Colon (tissue), 2 donors: ENCODE measurements around the gene SMYD3.
"Not testable (repeated sequence)": the region's sequence is repeated elsewhere in the genome, so short reads cannot be mapped to it uniquely, and the experiment has no call there.

Source experiments
- FAIRE-seq: peaks from 2 replicates; lab custom pipeline; 2012; peaks lifted over from hg19 to GRCh38; lab: Jason Lieb, UNC
- donor health status: control.
- donor health status: control.

Gene SMYD3

GRCh38 chr1:245797592-245798348 is 709.3 kb downstream of the SMYD3 start:
- no peak for FAIRE-seq

DNA sequence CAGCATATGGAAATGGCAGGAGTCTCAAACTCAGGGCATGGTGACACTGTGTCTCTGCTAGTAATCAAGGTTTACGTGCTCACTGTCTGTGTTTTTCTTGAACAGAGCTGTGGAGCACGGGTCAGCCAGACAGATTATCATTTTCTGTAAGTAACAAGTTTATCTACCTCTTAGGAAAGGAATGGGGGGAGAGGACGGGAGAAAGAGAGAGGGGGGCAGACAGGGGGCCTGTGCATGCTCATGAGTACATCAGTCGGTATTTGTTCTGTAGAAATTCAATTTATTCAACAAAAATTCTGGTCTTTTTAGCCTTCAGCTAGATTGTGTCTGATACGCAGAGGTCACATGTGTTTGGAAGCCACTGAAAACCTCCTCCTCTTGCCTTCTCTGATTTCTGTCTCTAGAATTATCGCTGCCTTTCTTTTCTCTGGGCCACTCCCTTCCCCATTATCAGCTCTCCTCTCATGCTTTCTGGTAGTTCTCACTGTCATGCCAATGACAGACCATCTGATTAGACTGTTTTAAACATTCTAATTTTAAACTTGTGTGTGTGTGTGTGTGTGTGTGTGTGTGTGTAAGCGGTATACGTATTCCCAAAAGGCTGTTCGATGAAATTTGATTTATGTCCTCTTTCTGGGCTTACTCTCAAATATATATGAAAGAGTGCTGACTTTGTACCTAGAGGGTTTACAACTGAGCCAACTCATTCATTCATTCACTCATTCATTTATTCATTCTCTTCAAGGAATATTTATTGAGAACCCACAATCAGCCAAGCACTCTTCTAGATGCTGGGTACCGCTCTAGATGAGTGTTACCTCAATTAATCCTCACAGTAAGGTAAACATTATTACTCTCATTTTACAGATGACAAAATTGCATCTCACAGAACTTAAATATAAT is 715.4 kb downstream of the SMYD3 start:
- no peak for FAIRE-seq

DNA sequence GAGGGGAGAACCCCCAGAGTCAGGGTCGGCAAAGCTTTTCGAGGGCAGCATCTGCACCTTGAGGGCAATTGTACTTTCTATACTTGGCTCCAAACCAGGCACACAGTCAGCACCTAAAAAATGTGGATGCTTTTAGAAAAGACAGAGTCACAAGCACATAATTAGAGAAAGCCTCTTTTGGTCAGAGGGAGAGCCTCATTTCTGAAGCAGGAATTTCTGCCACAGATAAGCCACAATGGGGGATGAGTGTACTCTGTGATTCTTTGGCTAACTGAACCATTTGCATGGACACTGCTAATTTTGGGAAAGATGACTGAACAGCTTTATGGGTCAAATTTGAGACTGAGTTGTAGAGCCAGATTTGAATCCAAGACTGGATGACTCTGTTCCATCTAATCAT is 716.6 kb downstream of the SMYD3 start:
- no peak for FAIRE-seq

DNA sequence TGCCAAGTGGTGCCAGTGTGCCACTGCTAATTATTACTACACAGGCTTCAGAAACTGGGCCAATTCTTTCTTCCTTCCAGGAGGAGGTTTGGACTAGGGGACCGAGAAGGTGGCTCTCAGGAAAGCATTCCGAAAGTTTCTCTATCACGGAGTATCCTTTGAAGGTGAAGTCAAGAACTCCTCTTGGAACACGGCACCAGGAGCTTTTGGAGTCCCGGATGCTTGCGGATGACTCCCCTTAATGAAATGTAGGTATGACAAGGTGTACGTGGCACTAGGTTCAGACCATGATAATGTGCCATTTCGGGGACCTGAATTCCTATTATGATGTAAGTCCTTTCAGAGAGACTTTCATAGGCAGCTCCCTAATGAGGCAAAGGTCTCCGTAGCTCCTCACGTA is 718.2 kb downstream of the SMYD3 start:
- no peak for FAIRE-seq

DNA sequence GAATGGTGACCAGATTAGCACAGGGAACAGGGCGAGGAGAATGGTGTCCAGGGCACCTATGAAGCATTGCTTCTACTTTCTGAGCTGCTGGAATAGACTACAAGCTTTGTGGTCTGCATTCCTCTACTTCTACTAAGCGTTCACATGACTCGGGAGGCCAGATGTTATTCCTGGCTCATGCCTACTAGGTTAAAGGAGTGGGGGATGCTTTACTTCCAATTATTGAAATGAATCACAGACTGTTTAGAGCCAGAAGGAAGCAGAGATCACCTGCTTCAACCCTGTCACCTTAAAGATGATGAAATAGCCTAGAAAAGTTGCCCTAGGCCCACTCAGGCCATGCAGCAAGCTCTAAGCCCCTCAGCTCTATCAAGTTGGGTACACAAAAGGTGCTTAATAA is 718.8 kb downstream of the SMYD3 start:
- no peak for FAIRE-seq

GRCh38 chr1:245786948-245787347 is 720.1 kb downstream of the SMYD3 start:
- no peak for FAIRE-seq

DNA sequence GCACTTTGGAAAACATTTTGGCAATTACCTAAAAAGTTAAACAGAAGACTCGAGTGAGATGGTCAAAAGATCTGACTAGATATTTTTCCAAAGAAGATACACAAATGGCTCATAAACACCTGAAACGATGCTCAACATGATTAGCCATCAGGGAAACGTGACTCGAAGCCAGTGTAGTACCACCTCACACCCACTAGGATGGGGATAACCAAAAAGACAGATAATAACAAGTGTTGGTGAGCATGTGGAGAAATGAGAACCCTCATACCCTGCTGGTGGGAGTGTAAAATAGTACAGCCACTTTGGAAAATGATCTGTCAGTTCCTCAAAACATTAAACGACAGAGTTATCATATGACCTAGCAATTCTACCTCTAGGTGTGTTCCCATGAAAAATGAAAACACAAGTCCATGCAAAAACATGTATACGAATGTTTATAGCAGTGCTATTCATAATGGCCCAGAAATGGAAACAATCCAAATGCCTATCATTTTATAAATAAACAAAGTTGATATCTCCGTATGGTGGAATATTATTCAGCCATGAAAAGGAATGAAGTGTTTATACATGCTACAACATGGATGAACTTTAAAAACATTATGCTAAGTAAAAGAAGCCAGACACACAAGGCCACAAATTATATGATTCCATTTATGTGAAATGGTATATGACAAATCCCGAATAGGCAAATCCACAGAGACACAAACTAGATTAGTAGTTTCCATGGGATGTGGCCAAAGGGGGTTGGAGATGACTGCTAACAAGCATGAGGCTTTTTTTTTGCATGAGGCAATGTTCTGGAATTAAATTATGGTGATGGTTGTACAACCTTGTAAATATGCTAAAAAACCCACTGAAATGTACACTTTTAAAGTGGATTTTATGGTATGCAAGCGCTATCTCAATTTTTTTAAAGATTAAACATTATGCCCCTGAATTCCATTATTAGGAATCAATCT is 727.0 kb downstream of the SMYD3 start:
- FAIRE-seq = no peak

GRCh38 chr1:245777752-245778151 is 729.3 kb downstream of the SMYD3 start:
- FAIRE-seq = no peak

- no peak for FAIRE-seq
These were observed 730.3 kb downstream of the SMYD3 start for GRCh38 chr1:245776694-245777332.

DNA sequence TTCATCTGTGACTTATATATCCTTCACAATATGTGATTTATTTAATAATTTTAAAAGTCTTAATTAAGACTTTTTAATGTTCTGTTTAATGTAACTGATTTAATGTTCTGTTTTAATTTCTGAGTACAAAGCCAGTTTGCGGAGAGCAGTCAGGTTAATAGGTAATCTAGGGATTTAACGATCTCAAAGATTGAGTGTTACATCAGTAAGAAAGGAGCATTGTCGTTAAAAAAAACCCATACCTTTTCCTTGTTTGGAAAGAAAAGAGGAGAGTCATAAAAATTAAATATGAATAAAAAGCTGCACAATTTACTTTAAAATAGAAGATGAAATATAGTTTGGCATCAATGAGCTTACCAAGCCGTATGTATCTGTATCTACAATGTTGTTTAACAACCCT is 730.9 kb downstream of the SMYD3 start:
- FAIRE-seq = no peak

DNA sequence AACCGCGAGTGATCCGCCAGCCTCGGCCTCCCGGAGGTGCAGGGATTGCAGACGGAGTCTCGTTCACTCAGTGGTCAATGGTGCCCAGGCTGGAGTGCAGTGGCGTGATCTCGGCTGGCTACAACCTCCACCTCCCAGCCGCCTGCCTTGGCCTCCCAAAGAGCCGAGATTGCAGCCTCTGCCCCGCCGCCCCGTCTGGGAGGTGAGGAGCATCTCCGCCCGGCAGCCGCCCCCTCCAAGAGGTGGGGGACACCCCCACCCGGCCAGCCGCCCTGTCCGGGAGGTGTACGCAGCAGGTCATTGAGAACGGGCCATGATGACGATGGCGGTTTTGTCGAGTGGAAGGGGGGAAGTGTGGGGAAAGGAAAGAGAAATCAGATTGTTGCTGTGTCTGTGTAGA is 732.1 kb downstream of the SMYD3 start:
- not testable (repeated sequence) for FAIRE-seq

- FAIRE-seq = no peak
These were observed 732.9 kb downstream of the SMYD3 start for GRCh38 chr1:245774196-245774595.

DNA sequence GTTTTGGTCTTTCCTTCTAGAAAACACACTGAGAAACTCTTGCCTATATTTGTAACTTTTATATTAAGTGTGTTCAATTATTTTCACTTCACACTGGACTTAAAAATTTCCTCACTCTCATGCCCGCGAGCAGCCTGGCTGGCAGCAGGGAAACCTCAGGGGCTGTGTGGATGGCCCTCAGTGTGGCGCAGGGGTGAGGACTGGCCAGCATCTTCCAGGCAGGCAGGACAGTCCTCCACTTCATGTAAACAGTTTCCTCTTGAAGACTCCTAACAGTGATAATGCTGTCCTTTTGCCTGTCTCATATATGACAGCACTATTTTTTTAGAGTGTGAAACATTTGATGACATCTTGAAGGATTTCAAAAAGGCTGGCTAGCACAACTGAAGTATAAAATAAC is 733.7 kb downstream of the SMYD3 start:
- FAIRE-seq = no peak

DNA sequence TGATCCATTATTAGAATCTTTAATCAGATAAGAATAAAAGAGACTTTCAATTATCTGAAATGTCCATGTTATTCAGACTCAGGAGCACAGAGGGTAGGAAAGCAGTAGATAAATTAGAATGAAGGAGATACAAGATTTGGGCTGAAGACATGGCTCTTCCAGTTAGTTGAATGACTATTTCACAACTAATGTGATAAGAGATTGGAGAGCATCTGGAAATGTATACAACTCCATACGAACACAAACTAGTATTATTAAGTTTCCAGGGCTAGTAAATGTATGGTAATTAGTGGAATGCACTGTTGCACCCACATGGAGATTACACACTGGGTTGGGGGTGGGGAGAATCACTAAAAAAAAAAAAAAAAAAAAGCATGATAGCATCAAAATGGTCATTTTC is 734.3 kb downstream of the SMYD3 start:
- no peak for FAIRE-seq

DNA sequence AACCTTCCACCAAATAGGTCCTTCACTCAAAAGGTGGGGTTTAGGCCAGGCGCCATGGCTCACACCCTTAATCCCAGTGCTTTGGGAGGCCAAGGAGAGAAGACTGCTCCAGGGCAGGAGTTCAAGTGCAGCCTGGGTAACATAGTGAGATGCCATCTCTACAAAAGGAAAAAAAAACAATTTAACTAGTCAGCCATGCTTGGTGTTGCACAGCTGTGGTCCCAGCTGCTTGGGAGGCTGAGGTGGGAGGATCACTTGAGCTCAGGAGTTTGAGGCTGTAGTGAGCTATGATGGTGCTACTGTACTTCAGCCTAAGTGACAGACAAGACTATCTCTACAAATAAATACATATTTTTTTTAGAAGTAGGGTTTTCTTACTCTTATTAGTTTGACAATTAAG is 734.8 kb downstream of the SMYD3 start:
- FAIRE-seq = no peak

DNA sequence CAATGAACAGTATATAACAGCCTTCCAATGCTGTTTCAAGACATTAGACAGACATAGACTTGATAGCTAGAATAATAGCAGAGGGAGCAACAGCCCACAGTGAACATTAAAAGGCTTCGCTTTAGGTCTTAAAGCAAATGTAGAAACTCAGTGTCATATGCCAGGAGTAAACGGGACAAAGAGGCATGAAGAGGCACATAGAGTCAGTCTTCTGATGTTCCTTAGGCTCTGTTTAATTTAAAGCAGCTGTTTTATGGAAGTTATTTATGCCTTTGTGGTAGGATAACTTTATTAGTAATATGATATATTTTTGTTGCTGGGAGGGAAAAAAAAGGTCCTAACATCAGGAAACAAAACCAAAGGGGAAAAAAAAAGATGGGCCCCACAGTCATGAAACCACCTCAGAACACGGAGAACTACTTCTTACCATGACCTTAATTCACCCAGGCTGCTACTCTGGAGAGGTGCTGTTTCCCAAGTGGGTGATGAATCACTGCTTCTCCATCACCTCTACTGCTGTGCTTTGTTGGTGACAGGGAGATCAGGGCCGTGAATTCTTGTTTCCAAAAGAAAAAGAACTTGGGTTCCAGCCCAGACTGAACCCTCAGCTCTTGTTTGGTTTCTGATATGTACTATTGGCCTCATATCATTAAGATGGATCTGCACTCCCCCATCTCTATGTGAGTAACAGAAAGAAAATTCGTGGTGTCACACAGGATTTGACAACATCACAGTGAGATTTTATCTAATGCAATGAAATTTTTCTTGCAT is 735.4 kb downstream of the SMYD3 start:
- FAIRE-seq = no peak

- FAIRE-seq = no peak
These were observed 736.9 kb downstream of the SMYD3 start for GRCh38 chr1:245770156-245770555.

- FAIRE-seq = no peak
These were observed 738.5 kb downstream of the SMYD3 start for GRCh38 chr1:245768596-245768995.

- FAIRE-seq = no peak
These were observed 741.7 kb downstream of the SMYD3 start for GRCh38 chr1:245765230-245766000.

- FAIRE-seq = no peak
These were observed 743.2 kb downstream of the SMYD3 start for GRCh38 chr1:245763873-245764331.
